ENCODE results near the gene HSPA5.
"Not testable (repeated sequence)": the region's sequence is repeated elsewhere in the genome, so short reads cannot be mapped to it uniquely, and the experiment has no call there.

Gene HSPA5

GRCh38 chr9:125202846-125203618, 38.1 kb downstream of the HSPA5 start:
- Histone ChIP-seq H3K27me3 (ENCODE audit: control insufficient read depth in 3 of 3, insufficient read depth in 3 of 3, low read depth in 1 of 3, low read length in 3 of 3) (no peaks in the 10 kb centered on the region), H4K91ac (ENCODE audit: low read depth, low read length, poor library complexity) (no peak overlapping the region), H2BK120ac (ENCODE audit: low read depth, low read length) (no peak overlapping the region)

DNA sequence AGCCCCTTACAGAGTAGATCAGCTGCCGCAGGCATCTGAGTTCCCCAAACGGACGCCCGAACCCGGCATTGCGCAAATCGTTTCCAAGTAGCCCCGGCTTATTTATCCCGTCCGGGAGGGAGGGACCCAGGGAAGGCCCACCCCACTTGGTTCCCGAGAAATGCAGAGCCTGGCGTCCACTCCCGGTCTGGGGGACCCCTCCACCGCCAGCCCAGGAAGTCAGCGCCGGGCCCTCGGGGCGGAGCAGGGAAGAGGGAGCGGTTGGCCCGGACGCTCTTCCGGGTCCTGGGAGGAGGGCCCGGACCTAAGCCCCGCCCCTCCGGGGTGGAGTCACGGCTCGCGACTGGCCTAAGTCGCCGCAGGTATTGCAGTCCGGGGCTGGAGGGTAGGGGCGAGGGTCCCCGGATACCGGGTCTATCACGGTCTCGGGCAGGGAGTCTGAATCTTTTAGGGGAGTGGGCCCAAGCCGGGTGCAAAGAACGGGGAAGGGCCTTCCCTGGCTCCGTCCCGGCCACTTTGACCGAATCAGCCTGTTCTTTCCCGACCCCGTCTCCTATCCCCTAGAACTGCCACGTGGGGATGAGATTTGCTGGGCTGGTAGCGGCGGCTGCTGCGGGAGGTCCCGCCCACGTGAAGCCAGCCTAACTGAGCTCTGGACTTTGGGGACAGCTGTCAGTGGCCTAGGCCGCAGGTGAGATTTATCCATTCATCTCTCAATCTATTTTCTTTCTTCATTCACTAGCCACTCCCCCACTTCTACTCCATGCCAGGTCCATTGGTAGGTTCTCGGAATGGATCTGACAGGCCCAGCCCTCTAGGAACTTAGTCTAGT, 40.7 kb downstream of the HSPA5 start, which contains the start of gene RABEPK:
Gene RABEPK (plus strand): TSS at position 327 of the 832 bp plus-strand sequence. CDS start 2,472 bp downstream, outside the sequence.
- H4K91ac ChIP-seq (ENCODE audit: low read depth, low read length, poor library complexity) = no peak within 1 kb of the TSS
- peak within 1 kb of the TSS; percentile 66 for H3K27ac ChIP-seq (replicated peaks; ENCODE audit: low read length)
- H3K36me3 ChIP-seq (replicated peaks in 1 of 2; ENCODE audit: control insufficient read depth in 2 of 2, insufficient read depth in 2 of 2, low read length in 2 of 2) = peaks cover 2 to 12% of the 10 kb centered on the region in 2 donors
- no peak within 1 kb of the TSS for H2BK12ac ChIP-seq (ENCODE audit: low read length)
- no peak within 1 kb of the TSS for H2BK120ac ChIP-seq (ENCODE audit: low read depth, low read length)
- no peak within 1 kb of the TSS for H3K14ac ChIP-seq (ENCODE audit: low read length)
- DNase-seq (ENCODE audit: low spot score) = peak; percentile 91
- H3K79me1 ChIP-seq (ENCODE audit: low read depth, low read length) = no peaks in the 10 kb centered on the region
- peak within 1 kb of the TSS; percentile 75 to 92 for H3K4me3 ChIP-seq (ENCODE audit: low read length in 2 of 2)
- no peak within 1 kb of the TSS for H3K4ac ChIP-seq (ENCODE audit: low read length)
- no peaks in the 10 kb centered on the region for H3K27me3 ChIP-seq (ENCODE audit: control insufficient read depth in 3 of 3, insufficient read depth in 3 of 3, low read depth in 1 of 3, low read length in 3 of 3)
- H3K4me1 ChIP-seq (ENCODE audit: control insufficient read depth in 2 of 2, insufficient read depth in 1 of 2, low read depth in 1 of 2, low read length in 2 of 2) = peaks cover 0 to 1% of the 10 kb centered on the region in 2 donors
- H3K9me3 ChIP-seq (replicated peaks in 1 of 2; ENCODE audit: control insufficient read depth in 2 of 2, insufficient read depth in 1 of 2, low read depth in 1 of 2, low read length in 2 of 2) = no peaks in the 10 kb centered on the region
- H4K8ac ChIP-seq (ENCODE audit: low read depth, low read length) = no peak within 1 kb of the TSS
- H2AFZ ChIP-seq (ENCODE audit: low read length) = peak within 1 kb of the TSS; percentile 97
- H3K4me2 ChIP-seq (ENCODE audit: insufficient read depth, low read length, poor library complexity, severe bottlenecking) = peak within 1 kb of the TSS; percentile 60
- no peak within 1 kb of the TSS for H2AK5ac ChIP-seq (ENCODE audit: low read depth, low read length)
- WGBS, 2 donors (ENCODE audit: extremely low coverage in 2 of 2, insufficient read length in 2 of 2, insufficient replicate concordance in 1 of 2) = no CpG with 5 or more reads among the region's 51 CpGs
- peak within 1 kb of the TSS; percentile 81 for H3K23ac ChIP-seq (ENCODE audit: low read depth, low read length, poor library complexity)
- no peak within 1 kb of the TSS for H2BK5ac ChIP-seq (ENCODE audit: low read length)
- H3K18ac ChIP-seq (ENCODE audit: low read length) = peak within 1 kb of the TSS; percentile 55
- no peak within 1 kb of the TSS for H2BK15ac ChIP-seq (ENCODE audit: low read length)
- H3K9ac ChIP-seq (ENCODE audit: low read depth, low read length, poor library complexity) = no peak within 1 kb of the TSS

More at GRCh38 chr9:125202846-125203618, 38.1 kb downstream of the HSPA5 start:
- Histone ChIP-seq H3K18ac (ENCODE audit: low read length) (no peak overlapping the region), H3K9ac (ENCODE audit: low read depth, low read length, poor library complexity) (no peak overlapping the region), H3K4me2 (ENCODE audit: insufficient read depth, low read length, poor library complexity, severe bottlenecking) (no peak overlapping the region), H3K4me1 (ENCODE audit: control insufficient read depth in 2 of 2, insufficient read depth in 1 of 2, low read depth in 1 of 2, low read length in 2 of 2) (peaks cover 0 to 1% of the 10 kb centered on the region in 2 donors), H2BK5ac (ENCODE audit: low read length) (no peak overlapping the region), H4K8ac (ENCODE audit: low read depth, low read length) (no peak overlapping the region), H3K23ac (ENCODE audit: low read depth, low read length, poor library complexity) (no peak overlapping the region), H2AK5ac (ENCODE audit: low read depth, low read length) (no peak overlapping the region), H3K9me3 (replicated peaks in 1 of 2; ENCODE audit: control insufficient read depth in 2 of 2, insufficient read depth in 1 of 2, low read depth in 1 of 2, low read length in 2 of 2) (no peaks in the 10 kb centered on the region), H3K4me3 (ENCODE audit: low read length in 2 of 2) (no peak overlapping the region), H2AFZ (ENCODE audit: low read length) (no peak overlapping the region), H2BK12ac (ENCODE audit: low read length) (no peak overlapping the region), H3K79me1 (ENCODE audit: low read depth, low read length) (no peaks in the 10 kb centered on the region), H3K14ac (ENCODE audit: low read length) (no peak overlapping the region), H3K27ac (replicated peaks; ENCODE audit: low read length) (no peak overlapping the region), H3K4ac (ENCODE audit: low read length) (no peak overlapping the region), H2BK15ac (ENCODE audit: low read length) (no peak overlapping the region), H3K36me3 (replicated peaks in 1 of 2; ENCODE audit: control insufficient read depth in 2 of 2, insufficient read depth in 2 of 2, low read length in 2 of 2) (peaks cover 5 to 34% of the 10 kb centered on the region in 2 donors)
- no CpG with 5 or more reads among the region's 1 CpG for WGBS, 2 donors (ENCODE audit: extremely low coverage in 2 of 2, insufficient read length in 2 of 2, insufficient replicate concordance in 1 of 2)
- no peak for DNase-seq (ENCODE audit: low spot score)

- H3K4me2 ChIP-seq (ENCODE audit: insufficient read depth, low read length, poor library complexity, severe bottlenecking) = not testable (repeated sequence)
These were observed 45.6 kb downstream of the HSPA5 start for GRCh38 chr9:125195591-125195990.

GRCh38 chr9:125194466-125194865, 46.7 kb downstream of the HSPA5 start:
- H3K9me3 ChIP-seq (replicated peaks in 1 of 2; ENCODE audit: control insufficient read depth in 2 of 2, insufficient read depth in 1 of 2, low read depth in 1 of 2, low read length in 2 of 2); H2AFZ ChIP-seq (ENCODE audit: low read length); H3K4ac ChIP-seq (ENCODE audit: low read length); H3K14ac ChIP-seq (ENCODE audit: low read length); H2BK120ac ChIP-seq (ENCODE audit: low read depth, low read length); H3K4me2 ChIP-seq (ENCODE audit: insufficient read depth, low read length, poor library complexity, severe bottlenecking); H3K27me3 ChIP-seq (ENCODE audit: control insufficient read depth in 3 of 3, insufficient read depth in 3 of 3, low read depth in 1 of 3, low read length in 3 of 3); H3K4me1 ChIP-seq (ENCODE audit: control insufficient read depth in 2 of 2, insufficient read depth in 1 of 2, low read depth in 1 of 2, low read length in 2 of 2); DNase-seq (ENCODE audit: low spot score); H3K27ac ChIP-seq (replicated peaks; ENCODE audit: low read length); H2AK5ac ChIP-seq (ENCODE audit: low read depth, low read length); H3K79me1 ChIP-seq (ENCODE audit: low read depth, low read length); H3K9ac ChIP-seq (ENCODE audit: low read depth, low read length, poor library complexity); H2BK5ac ChIP-seq (ENCODE audit: low read length); H3K23ac ChIP-seq (ENCODE audit: low read depth, low read length, poor library complexity); H3K4me3 ChIP-seq (ENCODE audit: low read length in 2 of 2); H3K36me3 ChIP-seq (replicated peaks in 1 of 2; ENCODE audit: control insufficient read depth in 2 of 2, insufficient read depth in 2 of 2, low read length in 2 of 2); H2BK15ac ChIP-seq (ENCODE audit: low read length); H4K8ac ChIP-seq (ENCODE audit: low read depth, low read length); H3K18ac ChIP-seq (ENCODE audit: low read length); H2BK12ac ChIP-seq (ENCODE audit: low read length); H4K91ac ChIP-seq (ENCODE audit: low read depth, low read length, poor library complexity): not testable (repeated sequence)
- WGBS, 2 donors (ENCODE audit: extremely low coverage in 2 of 2, insufficient read length in 2 of 2, insufficient replicate concordance in 1 of 2) = no CpG with 5 or more reads among the region's 5 CpGs

More at GRCh38 chr9:125195591-125195990, 45.6 kb downstream of the HSPA5 start:
- H3K14ac ChIP-seq (ENCODE audit: low read length); H3K36me3 ChIP-seq (replicated peaks in 1 of 2; ENCODE audit: control insufficient read depth in 2 of 2, insufficient read depth in 2 of 2, low read length in 2 of 2); H3K23ac ChIP-seq (ENCODE audit: low read depth, low read length, poor library complexity); H3K4me1 ChIP-seq (ENCODE audit: control insufficient read depth in 2 of 2, insufficient read depth in 1 of 2, low read depth in 1 of 2, low read length in 2 of 2); H3K27me3 ChIP-seq (ENCODE audit: control insufficient read depth in 3 of 3, insufficient read depth in 3 of 3, low read depth in 1 of 3, low read length in 3 of 3); H3K4me3 ChIP-seq (ENCODE audit: low read length in 2 of 2); H4K8ac ChIP-seq (ENCODE audit: low read depth, low read length); H2AK5ac ChIP-seq (ENCODE audit: low read depth, low read length); H2BK12ac ChIP-seq (ENCODE audit: low read length); H2AFZ ChIP-seq (ENCODE audit: low read length); H3K4ac ChIP-seq (ENCODE audit: low read length); H3K18ac ChIP-seq (ENCODE audit: low read length); H3K9me3 ChIP-seq (replicated peaks in 1 of 2; ENCODE audit: control insufficient read depth in 2 of 2, insufficient read depth in 1 of 2, low read depth in 1 of 2, low read length in 2 of 2); H3K27ac ChIP-seq (replicated peaks; ENCODE audit: low read length); H4K91ac ChIP-seq (ENCODE audit: low read depth, low read length, poor library complexity); H2BK120ac ChIP-seq (ENCODE audit: low read depth, low read length); H3K79me1 ChIP-seq (ENCODE audit: low read depth, low read length); DNase-seq (ENCODE audit: low spot score); H3K9ac ChIP-seq (ENCODE audit: low read depth, low read length, poor library complexity); H2BK15ac ChIP-seq (ENCODE audit: low read length); H2BK5ac ChIP-seq (ENCODE audit: low read length): not testable (repeated sequence)
- WGBS, 2 donors (ENCODE audit: extremely low coverage in 2 of 2, insufficient read length in 2 of 2, insufficient replicate concordance in 1 of 2) = no CpG with 5 or more reads among the region's 1 CpG

Measured in neuronal stem cell (in vitro differentiated cells).